Ascending aorta (tissue), 2 donors: ENCODE data around the gene SPATA31C2. TPM values are rescaled to one million over a fixed set of nuclear protein-coding genes. Genes with fewer than 3 reads are reported as not detected.

Source experiments
- DNase-seq, 2 donors: peaks; one replicate each; pipeline ENCODE4 v3.0.0-alpha.2; 2019; ENCODE audit warnings: low spot score in 2 of 2
- H3K27ac ChIP-seq, 2 donors: fragments of 200-600 bp; sonication (generic); one replicate each; pipeline ENCODE4 v1.5.1; 2016 to 2017; ENCODE audit warnings: mild to moderate bottlenecking in 1 of 2
- H3K27me3 ChIP-seq: fragments of 200-600 bp; sonication (generic); one replicate; pipeline ENCODE4 v1.5.1; 2017
- H3K36me3 ChIP-seq, 2 donors: fragments of 200-600 bp; sonication (generic); one replicate each; pipeline ENCODE4 v1.5.1; 2016
- H3K4me1 ChIP-seq, 2 donors: fragments of 200-600 bp; sonication (generic); one replicate each; pipeline ENCODE4 v1.5.1; 2016 to 2017; ENCODE audit warnings: mild to moderate bottlenecking in 1 of 2
- H3K4me3 ChIP-seq, 2 donors: fragments of 200-600 bp; sonication (generic); one replicate each; pipeline ENCODE4 v1.5.1; 2016 to 2017; ENCODE audit warnings: mild to moderate bottlenecking in 1 of 2
- H3K9me3 ChIP-seq, 2 donors: fragments of 200-600 bp; sonication (generic); one replicate each; pipeline ENCODE4 v1.5.1; 2016
- CTCF ChIP-seq, 3 experiments: fragments of 200-600 bp in 2 of 3; fragments of 450-650 bp in 1 of 3; sonication (generic) in 2 of 3; IDR thresholded peaks; one replicate each; pipeline ENCODE4 v1.5.1; 2016 to 2019; ENCODE audit warnings: antibody characterized with exemption in 3 of 3, mild to moderate bottlenecking in 1 of 3, moderate library complexity in 1 of 3
- intact Hi-C: fragments of 100-400 bp; cut with DNase I; formaldehyde crosslinking; loops from one replicate; pipeline ENCODE4 v1.15.1; 2023
- total RNA-seq: library from RNA; depleted of rRNA; stranded (reverse); fragments of >200 nt; gene quantifications from one replicate; pipeline ENCODE4 v1.1.0, GENCODE V29; 2016

SPATA31C2 gene
- total RNA-seq, 1 donor from 2014 or later, result not detected

GRCh38 chr9:88173378-88173999, 35.2 kb upstream of the SPATA31C2 start:
- no peaks in the 10 kb centered on the region for H3K27me3 ChIP-seq
- intact Hi-C loops, result loop anchor here (10.0 kb wide), 1 partner anchor 401 kb away; no protein-coding TSS in a partner anchor
- H3K4me1 ChIP-seq, result no peaks in the 10 kb centered on the region
- TF ChIP-seq CTCF (IDR thresholded peaks at IDR 0.05), result peak; percentile 41 to 67 (median 48)
- H3K27ac ChIP-seq, result no peak overlapping the region
- H3K9me3 ChIP-seq, result no peaks in the 10 kb centered on the region
- H3K36me3 ChIP-seq, result no peaks in the 10 kb centered on the region
- H3K4me3 ChIP-seq, result no peak overlapping the region
- no peak for DNase-seq

- Histone ChIP-seq H3K4me3 (no peak overlapping the region), H3K27me3 (no peaks in the 10 kb centered on the region), H3K9me3 (no peaks in the 10 kb centered on the region), H3K4me1 (no peaks in the 10 kb centered on the region), H3K27ac (no peak overlapping the region), H3K36me3 (no peaks in the 10 kb centered on the region)
- no peak for TF ChIP-seq CTCF (IDR thresholded peaks at IDR 0.05)
- intact Hi-C loops, result loop anchor here (10.0 kb wide), 1 partner anchor 405 kb away; no protein-coding TSS in a partner anchor
- DNase-seq, result no peak
These were observed 31.4 kb upstream of the SPATA31C2 start for GRCh38 chr9:88169700-88170099.

- intact Hi-C loops, result no loop called here
- no peak for DNase-seq
- Histone ChIP-seq H3K27me3 (no peaks in the 10 kb centered on the region), H3K36me3 (no peaks in the 10 kb centered on the region), H3K4me3 (no peak overlapping the region), H3K27ac (no peak overlapping the region), H3K9me3 (no peaks in the 10 kb centered on the region), H3K4me1 (no peaks in the 10 kb centered on the region)
- TF ChIP-seq CTCF (IDR thresholded peaks at IDR 0.05), result no peak
These were observed 30.3 kb upstream of the SPATA31C2 start for GRCh38 chr9:88168564-88168963.

- no peaks in the 10 kb centered on the region for H3K27me3 ChIP-seq
- no peaks in the 10 kb centered on the region for H3K4me1 ChIP-seq
- H3K4me3 ChIP-seq, result no peak overlapping the region
- H3K27ac ChIP-seq, result no peak overlapping the region
- DNase-seq, result no peak
- TF ChIP-seq CTCF (IDR thresholded peaks at IDR 0.05), result no peak
- no peaks in the 10 kb centered on the region for H3K36me3 ChIP-seq
- intact Hi-C loops, result no loop called here
- H3K9me3 ChIP-seq, result no peaks in the 10 kb centered on the region
These were observed 28.4 kb upstream of the SPATA31C2 start for GRCh38 chr9:88166660-88167059.

GRCh38 chr9:88164850-88165249, 26.6 kb upstream of the SPATA31C2 start:
- H3K27ac ChIP-seq, result no peak overlapping the region
- no peaks in the 10 kb centered on the region for H3K4me1 ChIP-seq
- DNase-seq, result no peak
- no peak for TF ChIP-seq CTCF (IDR thresholded peaks at IDR 0.05)
- H3K9me3 ChIP-seq, result no peaks in the 10 kb centered on the region
- H3K36me3 ChIP-seq, result no peaks in the 10 kb centered on the region
- no peak overlapping the region for H3K4me3 ChIP-seq
- intact Hi-C loops, result no loop called here
- H3K27me3 ChIP-seq, result no peaks in the 10 kb centered on the region

GRCh38 chr9:88161144-88161543, 22.9 kb upstream of the SPATA31C2 start:
- intact Hi-C loops, result no loop called here

More at GRCh38 chr9:88161144-88161543, 22.9 kb upstream of the SPATA31C2 start:
- Histone ChIP-seq H3K4me1 (no peaks in the 10 kb centered on the region), H3K9me3 (no peaks in the 10 kb centered on the region), H3K27me3 (no peaks in the 10 kb centered on the region), H3K36me3 (no peaks in the 10 kb centered on the region), H3K4me3 (no peak overlapping the region), H3K27ac (no peak overlapping the region)
- no peak for DNase-seq
- TF ChIP-seq CTCF (IDR thresholded peaks at IDR 0.05), result no peak
